HEK293 (cell line): Measurements from ENCODE around the gene SLU7.
A peak's percentile ranks its signal among the peaks of the same experiment; 100 is the strongest.

Experiments used
- HOXA7 ChIP-seq: sonication (generic); formaldehyde crosslinking; IDR thresholded peaks from 2 replicates; pipeline ENCODE4 v1.8.1; 2022; ENCODE audit warnings: missing genetic modification reagents, borderline replicate concordance
- KLF7 ChIP-seq: fragments of 450-650 bp; formaldehyde crosslinking; IDR thresholded peaks from 2 replicates; pipeline ENCODE4 v1.5.1; 2016; ENCODE audit warnings: missing biosample characterization, missing genetic modification characterization, borderline replicate concordance
- MYNN ChIP-seq: fragments of 450-650 bp; formaldehyde crosslinking; IDR thresholded peaks from 2 replicates; pipeline ENCODE4 v1.5.1; 2016; ENCODE audit warnings: missing biosample characterization, missing genetic modification characterization, borderline replicate concordance
- TCF7L2 ChIP-seq: IDR thresholded peaks from 2 replicates; pipeline ENCODE4 v1.6.1; 2011; ENCODE audit warnings: low read depth, mild to moderate bottlenecking, inconsistent platforms, low read length, moderate library complexity, borderline replicate concordance
- ZBTB21 ChIP-seq: fragments of 450-650 bp; formaldehyde crosslinking; IDR thresholded peaks from 2 replicates; pipeline ENCODE4 v1.5.1; 2017; ENCODE audit warnings: missing biosample characterization, missing genetic modification characterization
- ZBTB7A ChIP-seq: fragments of 450-650 bp; formaldehyde crosslinking; IDR thresholded peaks from 2 replicates; pipeline ENCODE4 v1.5.1; 2016; ENCODE audit warnings: low read depth, missing biosample characterization, missing genetic modification characterization
- ZFHX2 ChIP-seq: fragments of 450-650 bp; formaldehyde crosslinking; conservative IDR thresholded peaks from 2 replicates; pipeline ENCODE4 v1.5.1; 2016; ENCODE audit warnings: missing biosample characterization, missing genetic modification characterization
- ZNF114 ChIP-seq: fragments of 450-650 bp; formaldehyde crosslinking; IDR thresholded peaks from 2 replicates; pipeline ENCODE4 v1.5.0; 2017; ENCODE audit warnings: missing biosample characterization, missing genetic modification characterization
- ZNF155 ChIP-seq: fragments of 450-650 bp; formaldehyde crosslinking; IDR thresholded peaks from 2 replicates; pipeline ENCODE4 v1.5.1; 2016; ENCODE audit warnings: missing biosample characterization, missing genetic modification characterization
- ZNF184 ChIP-seq: fragments of 450-650 bp; IDR thresholded peaks from 2 replicates; pipeline ENCODE4 v1.5.1; 2018; ENCODE audit warnings: missing biosample characterization, mild to moderate bottlenecking, missing genetic modification characterization
- ZNF19 ChIP-seq: fragments of 450-650 bp; formaldehyde crosslinking; IDR thresholded peaks from 2 replicates; pipeline ENCODE4; 2016; ENCODE audit warnings: missing biosample characterization, missing genetic modification characterization, low read depth
- ZNF221 ChIP-seq: fragments of 450-650 bp; formaldehyde crosslinking; IDR thresholded peaks from 2 replicates; pipeline ENCODE4 v1.5.1; 2017; ENCODE audit warnings: missing biosample characterization, missing genetic modification characterization, borderline replicate concordance
- ZNF501 ChIP-seq: fragments of 450-650 bp; formaldehyde crosslinking; IDR thresholded peaks from 2 replicates; pipeline ENCODE4 v1.5.1; 2016; ENCODE audit warnings: missing biosample characterization, missing genetic modification characterization
- ZNF624 ChIP-seq: fragments of 450-650 bp; formaldehyde crosslinking; IDR thresholded peaks from 2 replicates; pipeline ENCODE4 v1.5.1; 2017; ENCODE audit warnings: missing biosample characterization, missing genetic modification characterization
- ZNF626 ChIP-seq: fragments of 450-650 bp; sonication (Bioruptor Pico); formaldehyde crosslinking; IDR thresholded peaks from 2 replicates; pipeline ENCODE4 v1.5.1; 2018; ENCODE audit warnings: missing biosample characterization, missing genetic modification characterization, inconsistent platforms
- ZNF660 ChIP-seq: fragments of 450-650 bp; IDR thresholded peaks from 2 replicates; pipeline ENCODE4 v1.5.1; 2018; ENCODE audit warnings: missing biosample characterization, mild to moderate bottlenecking, missing genetic modification characterization
- ZNF664 ChIP-seq: fragments of 450-650 bp; formaldehyde crosslinking; IDR thresholded peaks from 2 replicates; pipeline ENCODE4 v1.5.1; 2016; ENCODE audit warnings: missing biosample characterization, missing genetic modification characterization
- ZNF677 ChIP-seq: fragments of 450-650 bp; IDR thresholded peaks from 2 replicates; pipeline ENCODE4 v1.5.0; 2018; ENCODE audit warnings: missing biosample characterization, mild to moderate bottlenecking, missing genetic modification characterization, moderate library complexity
- ZNF701 ChIP-seq: fragments of 450-650 bp; formaldehyde crosslinking; IDR thresholded peaks from 2 replicates; pipeline ENCODE4 v1.5.1; 2016; ENCODE audit warnings: missing biosample characterization, missing genetic modification characterization
- ZNF76 ChIP-seq: fragments of 450-650 bp; formaldehyde crosslinking; IDR thresholded peaks from 2 replicates; pipeline ENCODE4; 2016; ENCODE audit warnings: low read depth, missing biosample characterization, missing genetic modification characterization, borderline replicate concordance
- ZNF785 ChIP-seq: fragments of 450-650 bp; formaldehyde crosslinking; IDR thresholded peaks from 2 replicates; pipeline ENCODE4 v1.5.1; 2016; ENCODE audit warnings: missing biosample characterization, missing genetic modification characterization
- ZNF843 ChIP-seq: fragments of 450-650 bp; formaldehyde crosslinking; IDR thresholded peaks from 2 replicates; pipeline ENCODE4 v1.5.1; 2016; ENCODE audit warnings: missing biosample characterization, missing genetic modification characterization
- ZSCAN16 ChIP-seq: fragments of 450-650 bp; formaldehyde crosslinking; IDR thresholded peaks from 2 replicates; pipeline ENCODE4 v1.5.1; 2016; ENCODE audit warnings: missing biosample characterization, missing genetic modification characterization
- TF ChIP-seq, protein P1 (sequence below): sonication (generic); formaldehyde crosslinking; IDR thresholded peaks from 2 replicates; pipeline ENCODE4 v1.8.1; 2022; ENCODE audit warnings: mild to moderate bottlenecking, moderate library complexity, missing genetic modification reagents
- TF ChIP-seq, protein P2 (sequence below): fragments of 450-650 bp; formaldehyde crosslinking; IDR thresholded peaks from 2 replicates; pipeline ENCODE4 v1.5.1; 2016; ENCODE audit warnings: missing biosample characterization, missing genetic modification characterization
- TF ChIP-seq, protein P3 (sequence below): fragments of 450-650 bp; formaldehyde crosslinking; IDR thresholded peaks from 2 replicates; pipeline ENCODE4 v1.5.1; 2016; ENCODE audit warnings: missing biosample characterization, missing genetic modification characterization
- TF ChIP-seq, protein P4 (sequence below): fragments of 450-650 bp; formaldehyde crosslinking; IDR thresholded peaks from 2 replicates; pipeline ENCODE4 v1.5.1; 2017; ENCODE audit warnings: missing biosample characterization, missing genetic modification characterization
- TF ChIP-seq, protein P5 (sequence below): fragments of 450-650 bp; formaldehyde crosslinking; IDR thresholded peaks from 2 replicates; pipeline ENCODE4 v1.5.1; 2016; ENCODE audit warnings: missing biosample characterization, missing genetic modification characterization

Gene SLU7

DNA sequence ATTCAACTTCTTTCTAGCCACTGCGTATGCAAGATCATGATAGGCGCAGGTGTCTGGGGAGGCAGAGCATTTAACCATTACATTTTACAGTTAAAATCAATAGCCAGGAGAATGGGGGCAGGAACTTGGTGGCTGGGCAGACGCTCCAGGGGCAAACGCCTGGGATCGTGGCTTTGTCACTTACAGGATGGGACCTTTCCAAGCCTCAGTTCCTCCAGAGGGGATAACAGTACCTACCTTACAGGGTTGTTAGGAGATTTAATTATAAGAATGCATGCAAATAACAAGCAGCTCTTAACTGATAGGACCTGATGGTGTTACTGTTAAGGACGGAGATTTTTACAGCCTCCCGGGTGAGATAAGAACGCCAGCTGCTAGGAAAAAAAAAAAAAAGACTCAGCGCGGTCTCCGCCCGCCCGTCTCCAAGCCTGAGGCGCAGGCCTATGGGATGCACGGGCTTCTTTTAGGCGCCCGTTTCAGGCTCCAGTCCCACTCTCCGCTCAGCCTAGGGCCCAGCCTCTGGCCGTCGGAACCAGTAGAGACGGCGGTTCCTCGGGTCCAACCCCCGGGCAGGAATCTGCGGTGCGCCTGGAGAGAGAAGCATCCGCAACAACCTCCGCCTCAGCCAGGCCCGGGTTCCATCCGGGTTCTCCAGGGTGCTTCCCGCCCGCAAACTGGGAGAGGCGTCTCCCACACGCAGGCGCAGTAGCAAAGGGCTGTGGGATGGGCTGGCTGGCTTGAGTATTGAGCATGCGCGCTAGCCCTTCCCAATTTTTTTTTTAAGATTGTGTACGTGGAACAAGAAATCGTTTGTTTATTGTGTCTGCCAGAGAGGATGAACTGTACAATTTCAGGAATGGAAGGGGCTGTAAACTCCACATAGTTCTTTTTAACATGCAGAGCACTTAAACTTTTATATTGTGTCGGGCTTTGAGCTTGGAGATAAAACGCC is 19.2 kb downstream of the SLU7 start, which contains the start of gene FAM200C (continued):
- TF ChIP-seq ZNF677 (tag by site-specific recombination) (no peak), ZBTB7A (tag by site-specific recombination) (no peak), KLF7 (tag by site-specific recombination) (no peak), ZNF701 (tag by site-specific recombination) (no peak), ZFHX2 (tag by site-specific recombination) (0 out of 2 replicates have a peak, but pooled peaks have one; percentile 12), ZNF76 (tag by site-specific recombination) (no peak; the same call in 1 of the 2 replicates), ZNF19 (no peak), ZNF660 (tag by site-specific recombination) (peak; percentile 89), ZNF843 (tag by site-specific recombination) (peak; percentile 63; the same call in 1 of the 2 replicates), MYNN (no peak), ZNF626 (tag by site-specific recombination) (no peak), ZNF114 (tag by site-specific recombination) (no peak), ZNF184 (tag by site-specific recombination) (no peak), TCF7L2 (no peak), ZNF155 (no peak), ZBTB21 (tag by site-specific recombination) (no peak), HOXA7 (CRISPR knock-in tag) (no peak), ZNF785 (tag by site-specific recombination) (no peak), ZNF624 (tag by site-specific recombination) (no peak), ZNF221 (tag by site-specific recombination) (no peak), ZNF501 (tag by site-specific recombination) (peak; percentile 83; the same call in 1 of the 2 replicates), ZNF664 (no peak), ZSCAN16 (tag by site-specific recombination) (no peak)
- TF ChIP-seq, protein P1, sequence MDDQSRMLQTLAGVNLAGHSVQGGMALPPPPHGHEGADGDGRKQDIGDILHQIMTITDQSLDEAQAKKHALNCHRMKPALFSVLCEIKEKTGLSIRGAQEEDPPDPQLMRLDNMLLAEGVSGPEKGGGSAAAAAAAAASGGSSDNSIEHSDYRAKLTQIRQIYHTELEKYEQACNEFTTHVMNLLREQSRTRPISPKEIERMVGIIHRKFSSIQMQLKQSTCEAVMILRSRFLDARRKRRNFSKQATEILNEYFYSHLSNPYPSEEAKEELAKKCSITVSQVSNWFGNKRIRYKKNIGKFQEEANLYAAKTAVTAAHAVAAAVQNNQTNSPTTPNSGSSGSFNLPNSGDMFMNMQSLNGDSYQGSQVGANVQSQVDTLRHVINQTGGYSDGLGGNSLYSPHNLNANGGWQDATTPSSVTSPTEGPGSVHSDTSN (CRISPR knock-in tag) = no peak
- TF ChIP-seq, protein P2, sequence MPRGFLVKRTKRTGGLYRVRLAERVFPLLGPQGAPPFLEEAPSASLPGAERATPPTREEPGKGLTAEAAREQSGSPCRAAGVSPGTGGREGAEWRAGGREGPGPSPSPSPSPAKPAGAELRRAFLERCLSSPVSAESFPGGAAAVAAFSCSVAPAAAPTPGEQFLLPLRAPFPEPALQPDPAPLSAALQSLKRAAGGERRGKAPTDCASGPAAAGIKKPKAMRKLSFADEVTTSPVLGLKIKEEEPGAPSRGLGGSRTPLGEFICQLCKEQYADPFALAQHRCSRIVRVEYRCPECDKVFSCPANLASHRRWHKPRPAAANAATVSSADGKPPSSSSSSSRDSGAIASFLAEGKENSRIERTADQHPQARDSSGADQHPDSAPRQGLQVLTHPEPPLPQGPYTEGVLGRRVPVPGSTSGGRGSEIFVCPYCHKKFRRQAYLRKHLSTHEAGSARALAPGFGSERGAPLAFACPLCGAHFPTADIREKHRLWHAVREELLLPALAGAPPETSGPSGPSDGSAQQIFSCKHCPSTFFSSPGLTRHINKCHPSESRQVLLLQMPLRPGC (tag by site-specific recombination) = 0 out of 2 replicates have a peak, but pooled peaks have one; percentile 47
- TF ChIP-seq, protein P3, sequence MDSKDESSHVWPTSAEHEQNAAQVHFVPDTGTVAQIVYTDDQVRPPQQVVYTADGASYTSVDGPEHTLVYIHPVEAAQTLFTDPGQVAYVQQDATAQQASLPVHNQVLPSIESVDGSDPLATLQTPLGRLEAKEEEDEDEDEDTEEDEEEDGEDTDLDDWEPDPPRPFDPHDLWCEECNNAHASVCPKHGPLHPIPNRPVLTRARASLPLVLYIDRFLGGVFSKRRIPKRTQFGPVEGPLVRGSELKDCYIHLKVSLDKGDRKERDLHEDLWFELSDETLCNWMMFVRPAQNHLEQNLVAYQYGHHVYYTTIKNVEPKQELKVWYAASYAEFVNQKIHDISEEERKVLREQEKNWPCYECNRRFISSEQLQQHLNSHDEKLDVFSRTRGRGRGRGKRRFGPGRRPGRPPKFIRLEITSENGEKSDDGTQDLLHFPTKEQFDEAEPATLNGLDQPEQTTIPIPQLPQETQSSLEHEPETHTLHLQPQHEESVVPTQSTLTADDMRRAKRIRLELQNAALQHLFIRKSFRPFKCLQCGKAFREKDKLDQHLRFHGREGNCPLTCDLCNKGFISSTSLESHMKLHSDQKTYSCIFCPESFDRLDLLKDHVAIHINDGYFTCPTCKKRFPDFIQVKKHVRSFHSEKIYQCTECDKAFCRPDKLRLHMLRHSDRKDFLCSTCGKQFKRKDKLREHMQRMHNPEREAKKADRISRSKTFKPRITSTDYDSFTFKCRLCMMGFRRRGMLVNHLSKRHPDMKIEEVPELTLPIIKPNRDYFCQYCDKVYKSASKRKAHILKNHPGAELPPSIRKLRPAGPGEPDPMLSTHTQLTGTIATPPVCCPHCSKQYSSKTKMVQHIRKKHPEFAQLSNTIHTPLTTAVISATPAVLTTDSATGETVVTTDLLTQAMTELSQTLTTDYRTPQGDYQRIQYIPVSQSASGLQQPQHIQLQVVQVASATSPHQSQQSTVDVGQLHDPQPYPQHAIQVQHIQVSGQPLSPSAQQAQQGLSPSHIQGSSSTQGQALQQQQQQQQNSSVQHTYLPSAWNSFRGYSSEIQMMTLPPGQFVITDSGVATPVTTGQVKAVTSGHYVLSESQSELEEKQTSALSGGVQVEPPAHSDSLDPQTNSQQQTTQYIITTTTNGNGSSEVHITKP (tag by site-specific recombination) = peak; percentile 46
- TF ChIP-seq, protein P4, sequence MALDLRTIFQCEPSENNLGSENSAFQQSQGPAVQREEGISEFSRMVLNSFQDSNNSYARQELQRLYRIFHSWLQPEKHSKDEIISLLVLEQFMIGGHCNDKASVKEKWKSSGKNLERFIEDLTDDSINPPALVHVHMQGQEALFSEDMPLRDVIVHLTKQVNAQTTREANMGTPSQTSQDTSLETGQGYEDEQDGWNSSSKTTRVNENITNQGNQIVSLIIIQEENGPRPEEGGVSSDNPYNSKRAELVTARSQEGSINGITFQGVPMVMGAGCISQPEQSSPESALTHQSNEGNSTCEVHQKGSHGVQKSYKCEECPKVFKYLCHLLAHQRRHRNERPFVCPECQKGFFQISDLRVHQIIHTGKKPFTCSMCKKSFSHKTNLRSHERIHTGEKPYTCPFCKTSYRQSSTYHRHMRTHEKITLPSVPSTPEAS = 0 out of 2 replicates have a peak, but pooled peaks have one; percentile 15
- TF ChIP-seq, protein P5, sequence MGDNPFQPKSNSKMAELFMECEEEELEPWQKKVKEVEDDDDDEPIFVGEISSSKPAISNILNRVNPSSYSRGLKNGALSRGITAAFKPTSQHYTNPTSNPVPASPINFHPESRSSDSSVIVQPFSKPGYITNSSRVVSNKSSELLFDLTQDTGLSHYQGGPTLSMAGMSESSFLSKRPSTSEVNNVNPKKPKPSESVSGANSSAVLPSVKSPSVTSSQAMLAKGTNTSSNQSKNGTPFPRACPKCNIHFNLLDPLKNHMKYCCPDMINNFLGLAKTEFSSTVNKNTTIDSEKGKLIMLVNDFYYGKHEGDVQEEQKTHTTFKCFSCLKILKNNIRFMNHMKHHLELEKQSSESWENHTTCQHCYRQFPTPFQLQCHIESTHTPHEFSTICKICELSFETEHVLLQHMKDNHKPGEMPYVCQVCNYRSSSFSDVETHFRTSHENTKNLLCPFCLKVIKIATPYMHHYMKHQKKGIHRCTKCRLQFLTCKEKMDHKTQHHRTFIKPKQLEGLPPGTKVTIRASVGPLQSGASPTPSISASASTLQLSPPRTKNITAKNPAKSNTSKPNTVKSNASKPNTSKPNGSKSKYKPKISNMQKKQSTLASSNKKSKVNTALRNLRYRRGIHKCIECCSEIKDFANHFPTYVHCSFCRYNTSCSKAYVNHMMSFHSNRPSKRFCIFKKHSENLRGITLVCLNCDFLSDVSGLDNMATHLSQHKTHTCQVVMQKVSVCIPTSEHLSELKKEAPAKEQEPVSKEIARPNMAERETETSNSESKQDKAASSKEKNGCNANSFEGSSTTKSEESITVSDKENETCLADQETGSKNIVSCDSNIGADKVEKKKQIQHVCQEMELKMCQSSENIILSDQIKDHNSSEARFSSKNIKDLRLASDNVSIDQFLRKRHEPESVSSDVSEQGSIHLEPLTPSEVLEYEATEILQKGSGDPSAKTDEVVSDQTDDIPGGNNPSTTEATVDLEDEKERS (tag by site-specific recombination) = no peak
